ENCODE results near the gene MEF2A.

MEF2A gene

GRCh38 chr15:99706557-99707303 lies 140.9 kb downstream of the MEF2A start:
- ATAC-seq = no peak

GRCh38 chr15:99707473-99708270 lies 141.9 kb downstream of the MEF2A start:
- TF ChIP-seq ISL1 (CRISPR knock-in tag; IDR thresholded peaks at IDR 0.05) (no peak), CSRNP3 (CRISPR knock-in tag; IDR thresholded peaks at IDR 0.05) (no peak), CREB5 (CRISPR knock-in tag; IDR thresholded peaks at IDR 0.05; ENCODE audit: low read depth) (no peak), TOX (CRISPR knock-in tag; IDR thresholded peaks at IDR 0.05; ENCODE audit: borderline replicate concordance) (no peak), PPARA (CRISPR knock-in tag; IDR thresholded peaks at IDR 0.05; ENCODE audit: borderline replicate concordance) (no peak), RARB (CRISPR knock-in tag; IDR thresholded peaks at IDR 0.05) (no peak), TSHZ2 (CRISPR knock-in tag; IDR thresholded peaks at IDR 0.05) (no peak)
- ATAC-seq = no peak; the same call in 2 of the 3 replicates

More at GRCh38 chr15:99706557-99707303, 140.9 kb downstream of the MEF2A start:
- TF ChIP-seq GLIS3 (CRISPR knock-in tag; IDR thresholded peaks at IDR 0.05) (no peak), TOX (CRISPR knock-in tag; IDR thresholded peaks at IDR 0.05; ENCODE audit: borderline replicate concordance) (no peak), OSR1 (CRISPR knock-in tag; IDR thresholded peaks at IDR 0.05) (no peak)

DNA sequence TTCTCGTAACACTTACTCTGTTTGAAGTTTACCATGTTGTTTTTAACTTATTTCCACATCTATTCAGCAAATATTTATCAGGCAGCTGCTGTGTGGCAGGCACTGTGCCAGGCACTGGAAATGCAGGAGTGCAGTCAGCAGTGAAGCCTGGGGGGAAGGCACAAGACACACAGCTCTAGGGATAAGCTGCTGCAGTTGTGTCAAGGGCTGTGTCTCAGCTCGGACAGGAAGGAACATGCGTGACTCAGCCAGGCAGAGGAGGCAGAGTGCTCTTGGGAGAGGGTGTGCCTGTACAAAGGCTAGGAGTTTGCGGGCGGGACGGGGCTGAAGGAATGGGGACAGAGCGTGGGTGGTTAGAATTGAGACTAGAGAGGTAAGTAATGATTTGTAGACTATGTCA lies 142.8 kb downstream of the MEF2A start:
- TF ChIP-seq TSHZ2 (CRISPR knock-in tag; IDR thresholded peaks at IDR 0.05) (no peak), OSR1 (CRISPR knock-in tag; IDR thresholded peaks at IDR 0.05) (no peak), ISL1 (CRISPR knock-in tag; IDR thresholded peaks at IDR 0.05) (no peak), ZC3H10 (CRISPR knock-in tag; IDR thresholded peaks at IDR 0.05) (no peak), ZFP3 (CRISPR knock-in tag; IDR thresholded peaks at IDR 0.05) (no peak)
- TF ChIP-seq, protein P1, sequence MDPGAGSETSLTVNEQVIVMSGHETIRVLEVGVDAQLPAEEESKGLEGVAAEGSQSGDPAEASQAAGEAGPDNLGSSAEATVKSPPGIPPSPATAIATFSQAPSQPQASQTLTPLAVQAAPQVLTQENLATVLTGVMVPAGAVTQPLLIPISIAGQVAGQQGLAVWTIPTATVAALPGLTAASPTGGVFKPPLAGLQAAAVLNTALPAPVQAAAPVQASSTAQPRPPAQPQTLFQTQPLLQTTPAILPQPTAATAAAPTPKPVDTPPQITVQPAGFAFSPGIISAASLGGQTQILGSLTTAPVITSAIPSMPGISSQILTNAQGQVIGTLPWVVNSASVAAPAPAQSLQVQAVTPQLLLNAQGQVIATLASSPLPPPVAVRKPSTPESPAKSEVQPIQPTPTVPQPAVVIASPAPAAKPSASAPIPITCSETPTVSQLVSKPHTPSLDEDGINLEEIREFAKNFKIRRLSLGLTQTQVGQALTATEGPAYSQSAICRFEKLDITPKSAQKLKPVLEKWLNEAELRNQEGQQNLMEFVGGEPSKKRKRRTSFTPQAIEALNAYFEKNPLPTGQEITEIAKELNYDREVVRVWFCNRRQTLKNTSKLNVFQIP (CRISPR knock-in tag; IDR thresholded peaks at IDR 0.05; ENCODE audit: borderline replicate concordance, low read depth) = no peak

GRCh38 chr15:99709243-99709986 lies 143.6 kb downstream of the MEF2A start:
- TF ChIP-seq CSRNP3 (CRISPR knock-in tag; IDR thresholded peaks at IDR 0.05) (no peak), OSR1 (CRISPR knock-in tag; IDR thresholded peaks at IDR 0.05) (no peak), CSDC2 (CRISPR knock-in tag; IDR thresholded peaks at IDR 0.05) (no peak), ZFP3 (CRISPR knock-in tag; IDR thresholded peaks at IDR 0.05) (no peak), TOX (CRISPR knock-in tag; IDR thresholded peaks at IDR 0.05; ENCODE audit: borderline replicate concordance) (no peak)
- no peak for ATAC-seq

More for the DNA sequence above, 142.8 kb downstream of the MEF2A start:
- peak; percentile 58 for ATAC-seq
